HUES6 (cell line): ENCODE measurements around the gene PFN4.
"Not testable (repeated sequence)": the region's sequence is repeated elsewhere in the genome, so short reads cannot be mapped to it uniquely, and the experiment has no call there.

ENCODE experiments used
- H3K27ac ChIP-seq: 2 replicates; pipeline ENCODE4 v1.7.0; 2013; ENCODE audit warnings: low read depth, mild to moderate bottlenecking, low read length, inconsistent platforms
- H3K27me3 ChIP-seq: 2 replicates; pipeline ENCODE4 v1.6.1; 2013; ENCODE audit warnings: low read length; ENCODE audit not compliant: control insufficient read depth, insufficient read depth
- H3K36me3 ChIP-seq: 2 replicates; pipeline ENCODE4 v1.6.1; 2013; ENCODE audit warnings: low read length; ENCODE audit not compliant: control insufficient read depth, insufficient read depth
- H3K4me1 ChIP-seq: 2 replicates; pipeline ENCODE4 v1.6.1; 2013; ENCODE audit warnings: low read length; ENCODE audit not compliant: control insufficient read depth, insufficient read depth
- H3K4me3 ChIP-seq: 2 replicates; pipeline ENCODE4 v1.5.1; 2013; ENCODE audit warnings: low read depth, low read length
- H3K9ac ChIP-seq: one replicate; pipeline ENCODE4 v1.6.1; 2013; ENCODE audit warnings: mild to moderate bottlenecking, low read length
- H3K9me3 ChIP-seq: 2 replicates; pipeline ENCODE4 v1.6.1; 2013; ENCODE audit warnings: low read depth, low read length; ENCODE audit not compliant: control insufficient read depth, insufficient read depth

PFN4 gene

DNA sequence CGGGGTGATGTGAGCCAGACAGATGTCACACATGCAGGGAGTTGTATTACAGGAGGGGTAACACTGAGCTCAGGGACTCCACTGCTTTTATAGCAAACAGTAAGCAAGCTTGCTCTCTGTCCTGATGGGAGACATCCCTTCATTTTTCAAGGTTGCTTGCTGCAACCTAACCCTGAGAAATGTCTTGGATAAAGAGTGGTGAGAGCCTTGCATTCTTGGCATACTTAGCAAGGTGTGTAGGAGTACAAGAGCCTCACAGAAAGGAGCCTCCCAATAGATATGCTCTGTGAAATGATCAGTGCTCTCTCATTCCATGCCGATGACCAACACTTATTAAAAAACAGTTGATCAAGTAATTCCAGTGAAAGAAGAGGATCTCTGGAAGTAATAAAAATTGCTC lies 8.1 kb downstream of the PFN4 start:
- Histone ChIP-seq H3K9ac (no peak overlapping the region), H3K36me3 (no peaks in the 10 kb centered on the region), H3K4me3 (no peak overlapping the region)

DNA sequence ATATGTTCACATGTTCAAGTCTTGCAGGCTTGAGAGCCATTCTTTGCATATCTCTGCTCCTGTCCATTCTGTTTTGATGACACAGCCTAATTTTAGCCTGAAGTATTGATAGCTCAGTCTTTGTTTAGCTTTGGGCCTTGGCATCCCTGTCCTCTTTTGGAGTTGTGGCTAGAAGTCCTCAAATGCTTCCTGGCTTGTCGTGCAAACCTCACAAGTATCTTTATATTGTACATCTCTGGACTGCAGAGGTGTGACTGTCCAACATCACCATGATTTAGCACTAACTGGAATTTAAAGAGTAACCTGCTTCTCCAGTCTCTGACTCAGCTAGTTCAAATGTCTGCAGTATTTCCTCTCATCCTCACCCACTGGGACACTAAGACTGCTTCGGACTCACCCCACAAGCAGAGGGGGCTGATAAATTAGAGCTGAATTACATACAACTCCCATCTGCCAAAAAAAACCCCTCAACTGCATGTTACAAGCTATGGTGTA lies 11.7 kb downstream of the PFN4 start:
- H3K27ac ChIP-seq: no peak overlapping the region
- no peak overlapping the region for H3K9ac ChIP-seq
- H3K27me3 ChIP-seq: no peaks in the 10 kb centered on the region
- no peak overlapping the region for H3K4me3 ChIP-seq
- no peaks in the 10 kb centered on the region for H3K36me3 ChIP-seq
- H3K9me3 ChIP-seq: peaks cover 17% of the 10 kb centered on the region
- H3K4me1 ChIP-seq: no peaks in the 10 kb centered on the region

More for the DNA sequence above, 8.1 kb downstream of the PFN4 start:
- Histone ChIP-seq H3K9me3 (peaks cover 13% of the 10 kb centered on the region), H3K27me3 (no peaks in the 10 kb centered on the region), H3K27ac (no peak overlapping the region), H3K4me1 (no peaks in the 10 kb centered on the region)

DNA sequence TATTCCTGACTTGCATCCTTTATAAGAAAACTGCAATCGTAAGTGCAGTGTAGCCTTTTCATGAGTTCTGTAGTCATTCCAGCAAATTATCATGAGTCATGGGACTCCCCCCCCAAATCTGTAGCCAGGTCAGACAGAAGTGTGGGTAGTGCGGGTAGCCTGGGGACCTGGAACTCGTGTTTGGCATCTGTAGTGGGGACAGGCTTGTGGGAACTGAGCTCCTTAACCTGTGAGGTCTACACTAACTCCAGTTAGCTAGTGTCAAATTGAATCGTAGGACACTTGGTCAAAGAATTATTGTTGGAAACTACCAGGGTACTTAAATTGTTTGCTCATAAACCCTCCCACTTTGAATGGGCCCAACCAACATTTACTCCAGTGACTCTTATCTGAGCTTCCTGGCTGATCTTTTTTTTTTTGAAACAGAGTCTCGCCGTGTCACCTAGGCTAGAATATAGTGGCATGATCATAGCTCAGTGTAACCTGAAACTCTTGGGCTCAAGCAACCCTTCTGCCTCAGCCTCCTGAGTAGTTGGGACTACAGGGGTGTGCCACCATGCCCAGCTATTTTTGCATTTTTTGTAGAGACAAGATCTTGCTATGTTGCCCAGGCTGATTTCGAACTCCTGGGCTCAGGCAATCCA lies 12.4 kb downstream of the PFN4 start:
- H3K4me3 ChIP-seq: no peak overlapping the region
- H3K9me3 ChIP-seq: peaks cover 17% of the 10 kb centered on the region
- no peaks in the 10 kb centered on the region for H3K27me3 ChIP-seq
- H3K9ac ChIP-seq: no peak overlapping the region
- no peak overlapping the region for H3K27ac ChIP-seq
- no peaks in the 10 kb centered on the region for H3K4me1 ChIP-seq
- H3K36me3 ChIP-seq: no peaks in the 10 kb centered on the region

DNA sequence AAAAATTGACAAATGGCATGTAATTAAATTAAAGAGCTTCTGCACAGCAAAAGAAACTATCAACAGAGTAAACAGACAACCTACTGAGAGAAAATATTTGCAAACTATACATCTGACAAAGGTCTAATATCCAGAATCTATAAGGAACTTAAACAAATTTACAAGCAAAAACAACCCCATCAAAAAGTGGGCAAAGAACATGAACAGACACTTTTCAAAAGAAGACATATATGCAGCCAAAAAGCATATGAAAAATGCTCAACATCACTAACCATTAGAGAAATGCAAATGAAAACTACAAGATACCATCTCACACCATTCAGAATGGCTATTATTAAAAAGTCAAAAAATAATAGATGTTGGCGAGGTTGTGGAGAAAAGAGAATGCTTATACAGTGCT lies 13.7 kb downstream of the PFN4 start:
- not testable (repeated sequence) for H3K9me3 ChIP-seq, H3K4me3 ChIP-seq, H3K27ac ChIP-seq, H3K4me1 ChIP-seq, H3K36me3 ChIP-seq, H3K9ac ChIP-seq, H3K27me3 ChIP-seq

DNA sequence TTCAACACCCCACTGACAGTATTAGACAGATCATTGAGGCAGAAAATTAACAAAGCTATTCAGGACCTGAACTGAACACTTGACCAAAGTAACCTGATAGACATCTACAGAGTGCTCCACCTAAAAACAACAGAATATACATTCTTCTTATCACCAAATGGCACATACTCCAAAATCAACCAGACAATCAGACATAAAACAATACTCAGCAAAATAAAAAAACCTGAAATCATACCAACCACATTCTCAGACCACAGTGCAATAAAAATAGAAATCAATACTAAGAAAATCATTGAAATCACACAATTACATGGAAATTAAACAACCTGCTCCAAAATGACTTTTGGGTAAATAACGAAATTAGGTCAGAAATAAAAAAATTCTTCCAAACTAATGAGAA lies 15.8 kb downstream of the PFN4 start:
- peaks cover 5% of the 10 kb centered on the region; the same call in 1 of the 2 replicates for H3K9me3 ChIP-seq
- no peaks in the 10 kb centered on the region for H3K4me1 ChIP-seq
- no peak overlapping the region for H3K4me3 ChIP-seq
- no peaks in the 10 kb centered on the region for H3K36me3 ChIP-seq
- H3K9ac ChIP-seq: no peak overlapping the region
- H3K27ac ChIP-seq: no peak overlapping the region
- no peaks in the 10 kb centered on the region for H3K27me3 ChIP-seq

DNA sequence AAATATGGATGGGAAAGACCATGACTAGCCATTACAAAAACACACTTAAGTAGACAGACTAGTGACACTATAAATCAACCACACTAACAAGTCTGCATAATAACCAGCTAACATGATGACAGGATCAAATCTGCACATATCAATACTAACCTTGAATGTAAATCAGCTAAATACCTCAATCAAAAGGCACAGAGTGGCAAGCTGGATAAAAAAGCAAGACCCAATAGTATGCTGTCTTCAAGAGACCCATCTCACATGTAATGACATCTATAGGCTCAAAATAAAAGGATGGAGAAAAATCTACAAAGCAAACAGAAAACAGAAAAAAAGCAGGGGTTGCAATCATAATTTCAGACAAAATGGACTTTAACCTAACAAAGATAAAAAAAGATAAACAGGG lies 16.3 kb downstream of the PFN4 start:
- Histone ChIP-seq H3K27me3 (no peaks in the 10 kb centered on the region), H3K4me3 (no peak overlapping the region), H3K36me3 (no peaks in the 10 kb centered on the region), H3K4me1 (no peaks in the 10 kb centered on the region), H3K9me3 (peaks cover 5% of the 10 kb centered on the region; the same call in 1 of the 2 replicates), H3K27ac (no peak overlapping the region), H3K9ac (no peak overlapping the region)

DNA sequence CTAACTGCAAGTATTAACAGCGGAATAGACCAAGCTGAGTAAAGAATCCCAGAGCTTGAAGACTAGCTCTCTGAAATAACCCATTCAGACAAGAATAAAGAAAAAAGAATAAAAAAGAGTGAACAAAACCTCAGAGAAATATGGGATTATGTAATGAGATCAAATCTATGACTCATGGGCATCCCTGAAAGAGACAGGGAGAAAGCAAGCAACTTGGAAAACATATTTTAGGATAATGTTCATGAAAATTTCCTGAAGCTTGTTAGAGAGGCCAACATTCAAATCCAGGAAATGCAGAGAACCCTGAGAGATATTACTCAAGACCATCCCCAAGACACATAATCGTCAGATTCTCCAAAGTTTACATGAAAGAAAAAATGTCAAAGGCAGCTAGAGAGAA lies 17.3 kb downstream of the PFN4 start:
- Histone ChIP-seq H3K27ac (no peak overlapping the region), H3K9me3 (peaks cover 5% of the 10 kb centered on the region; the same call in 1 of the 2 replicates), H3K9ac (no peak overlapping the region), H3K4me3 (no peak overlapping the region), H3K36me3 (no peaks in the 10 kb centered on the region), H3K4me1 (no peaks in the 10 kb centered on the region), H3K27me3 (no peaks in the 10 kb centered on the region)

DNA sequence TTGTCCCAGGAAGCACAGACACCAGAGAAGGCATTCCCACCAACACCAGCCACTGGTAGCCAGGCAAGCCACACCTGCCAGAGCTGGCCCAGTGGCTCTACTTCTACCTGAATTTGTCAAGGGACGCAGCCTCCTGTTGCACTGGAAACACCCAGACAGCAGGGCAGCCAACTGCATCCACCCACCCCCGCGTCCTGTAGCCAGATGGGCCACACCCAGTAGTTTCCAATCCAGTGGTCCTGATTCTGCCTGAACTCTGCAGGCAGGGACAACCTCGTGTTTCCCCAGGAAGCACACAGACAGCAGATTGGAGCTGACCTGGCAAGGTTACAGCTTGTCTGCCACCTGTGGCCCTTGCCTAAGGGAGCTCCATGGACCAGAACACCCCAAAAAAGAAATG lies 18.2 kb downstream of the PFN4 start:
- Histone ChIP-seq H3K36me3 (no peaks in the 10 kb centered on the region), H3K4me3 (no peak overlapping the region), H3K9ac (no peak overlapping the region), H3K27ac (no peak overlapping the region), H3K4me1 (no peaks in the 10 kb centered on the region), H3K27me3 (no peaks in the 10 kb centered on the region), H3K9me3 (peaks cover 5% of the 10 kb centered on the region; the same call in 1 of the 2 replicates)

DNA sequence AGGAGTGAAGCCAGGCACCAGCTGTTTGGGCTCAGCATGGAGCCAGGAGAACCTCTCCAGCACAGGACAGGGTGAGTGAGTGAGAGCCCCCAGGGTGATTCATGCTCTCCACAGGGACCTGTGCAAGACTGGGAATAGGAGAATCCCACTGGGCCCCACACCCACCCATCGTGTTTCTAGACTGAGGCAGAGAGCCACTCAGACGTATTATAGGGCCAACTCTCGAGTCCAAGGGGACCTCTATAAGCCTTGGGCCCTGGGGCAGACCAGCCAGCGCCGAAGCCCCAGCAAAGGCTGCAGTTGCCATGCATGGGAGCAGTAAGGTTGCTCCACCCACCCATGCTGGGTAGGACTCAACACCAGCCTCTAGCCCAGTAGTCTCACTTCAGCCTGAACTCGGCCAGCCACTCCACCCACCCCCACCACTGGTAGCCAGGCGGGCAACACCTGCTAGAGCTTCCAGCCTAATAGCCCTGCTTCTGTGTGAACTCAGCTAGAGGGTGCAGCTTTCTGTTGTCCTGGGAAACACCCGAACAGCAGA lies 19.0 kb downstream of the PFN4 start:
- H3K27ac ChIP-seq: no peak overlapping the region
- no peaks in the 10 kb centered on the region for H3K36me3 ChIP-seq
- H3K27me3 ChIP-seq: no peaks in the 10 kb centered on the region
- no peaks in the 10 kb centered on the region for H3K4me1 ChIP-seq
- H3K9me3 ChIP-seq: peaks cover 5% of the 10 kb centered on the region; the same call in 1 of the 2 replicates
- H3K9ac ChIP-seq: no peak overlapping the region
- no peak overlapping the region for H3K4me3 ChIP-seq

DNA sequence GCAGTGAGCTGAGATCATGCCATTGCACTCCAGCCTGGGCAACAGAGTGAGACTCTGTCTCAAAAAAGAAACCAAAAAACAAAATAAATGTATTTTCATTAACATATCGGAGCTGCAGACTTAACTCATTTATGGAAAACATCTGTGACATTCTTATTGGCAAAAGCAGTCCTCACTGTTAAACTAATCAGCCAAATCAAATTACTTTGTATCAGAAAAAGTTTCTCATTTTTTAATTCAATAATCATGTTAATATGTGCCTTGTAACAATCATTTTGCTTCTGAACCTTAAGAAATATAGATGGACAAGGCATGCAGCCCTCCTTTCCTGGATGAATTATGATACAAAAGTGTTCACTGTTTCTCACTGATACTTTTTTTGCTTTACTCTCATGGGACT lies 20.5 kb downstream of the PFN4 start:
- Histone ChIP-seq H3K9me3 (peaks cover 5% of the 10 kb centered on the region; the same call in 1 of the 2 replicates), H3K9ac (no peak overlapping the region), H3K27ac (no peak overlapping the region), H3K4me3 (no peak overlapping the region), H3K27me3 (no peaks in the 10 kb centered on the region), H3K36me3 (no peaks in the 10 kb centered on the region), H3K4me1 (no peaks in the 10 kb centered on the region)

DNA sequence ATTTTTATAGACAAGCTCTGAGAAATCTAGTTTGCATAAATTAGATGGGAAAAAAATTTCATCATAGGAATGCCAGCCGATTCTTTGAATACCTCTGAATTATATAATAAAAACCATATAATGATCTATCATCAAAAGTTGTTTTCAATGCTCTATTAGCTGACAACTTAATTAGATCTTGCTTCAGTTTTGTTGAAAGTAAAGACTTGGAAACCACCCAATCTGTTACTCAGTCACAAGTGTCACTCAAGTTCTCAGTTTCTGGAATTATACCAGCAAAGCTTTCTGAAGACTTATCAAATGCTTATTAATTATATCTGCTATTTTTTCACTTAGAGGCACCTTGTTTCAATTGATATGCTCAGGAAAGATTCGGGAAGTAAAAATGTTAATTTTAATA lies 21.1 kb downstream of the PFN4 start:
- Histone ChIP-seq H3K4me1 (no peaks in the 10 kb centered on the region), H3K27ac (no peak overlapping the region), H3K27me3 (no peaks in the 10 kb centered on the region), H3K9ac (no peak overlapping the region), H3K36me3 (no peaks in the 10 kb centered on the region), H3K9me3 (peaks cover 5% of the 10 kb centered on the region; the same call in 1 of the 2 replicates), H3K4me3 (no peak overlapping the region)
